ENCODE data around the gene ANKS3.

The ANKS3 gene

GRCh38 chr16:4651827-4652226, 82.2 kb downstream of the ANKS3 start:
- DNase-seq (ENCODE audit: low spot score) (no peak), FAIRE-seq (no peak)

- peak; percentile 87 for FAIRE-seq
- peak; percentile 86 for DNase-seq (ENCODE audit: low spot score)
These were observed 83.5 kb downstream of the ANKS3 start for GRCh38 chr16:4650443-4651074.

- FAIRE-seq = no peak
- no peak for DNase-seq (ENCODE audit: low spot score)
These were observed 84.2 kb downstream of the ANKS3 start for GRCh38 chr16:4649744-4650442.

DNA sequence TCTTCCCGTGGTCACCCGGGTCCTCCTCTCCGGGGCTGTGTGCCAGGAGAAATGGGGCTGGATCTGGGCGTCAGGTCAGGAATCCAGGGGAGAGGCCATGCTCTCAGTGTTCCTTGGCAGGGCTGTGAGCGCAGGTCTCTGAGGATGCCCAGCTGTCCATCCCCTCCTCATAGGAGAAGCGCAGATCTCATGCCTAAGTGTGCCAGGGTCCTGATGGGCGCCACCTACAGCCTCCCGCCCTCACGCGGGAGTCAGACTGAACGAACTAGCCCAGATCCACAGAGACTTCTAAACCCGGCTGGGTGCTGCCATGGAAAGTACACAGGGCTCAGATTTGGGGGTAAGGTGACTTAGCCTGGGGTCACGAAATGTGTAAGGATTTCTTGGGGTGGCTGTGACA, 85.2 kb downstream of the ANKS3 start:
- FAIRE-seq (no peak), DNase-seq (ENCODE audit: low spot score) (no peak)

DNA sequence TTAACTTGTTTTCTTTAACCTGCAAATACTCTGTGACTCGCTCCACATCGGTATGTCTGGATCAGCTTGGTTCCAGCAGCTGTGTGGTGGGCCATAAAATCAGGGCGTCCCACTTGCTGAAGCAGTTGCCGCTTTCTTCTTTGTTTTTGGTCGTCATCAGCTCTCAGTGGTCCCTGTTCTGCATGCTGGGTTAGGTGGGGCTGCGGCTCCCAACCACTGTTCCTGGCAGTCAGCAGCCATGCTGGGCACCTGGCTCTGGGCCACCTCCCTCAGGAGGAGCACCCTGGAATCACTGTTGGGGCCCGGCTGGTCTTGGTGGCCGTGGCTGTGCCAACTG, 86.5 kb downstream of the ANKS3 start:
- FAIRE-seq (no peak), DNase-seq (ENCODE audit: low spot score) (no peak)

GRCh38 chr16:4646773-4647643, 87.1 kb downstream of the ANKS3 start:
- DNase-seq (ENCODE audit: low spot score) = no peak
- FAIRE-seq = no peak
